Mesothelial cell of epicardium (in vitro differentiated cells): ENCODE data around the gene ANK2. TPM values are rescaled to one million over a fixed set of nuclear protein-coding genes. Genes with fewer than 3 reads are reported as not detected.

Experiments
- DNase-seq, 2 experiments: peaks; one replicate each; pipeline ENCODE4 v3.0.0; 2021; ENCODE audit warnings: low spot score in 2 of 2; ENCODE audit not compliant: unreplicated experiment in 2 of 2
- H3K27ac Mint-ChIP-seq: 2 replicates; pipeline ENCODE4 v1.8.0; 2021; ENCODE audit warnings: mixed read lengths
- H3K27me3 Mint-ChIP-seq: 2 replicates; pipeline ENCODE4 v1.8.0; 2021; ENCODE audit warnings: low read depth, mixed read lengths
- H3K36me3 Mint-ChIP-seq: 2 replicates; pipeline ENCODE4 v1.8.0; 2021; ENCODE audit warnings: mixed read lengths
- H3K4me1 Mint-ChIP-seq: 2 replicates; pipeline ENCODE4 v1.8.0; 2021; ENCODE audit warnings: mixed read lengths
- H3K4me3 Mint-ChIP-seq: 2 replicates; pipeline ENCODE4 v1.8.0; 2021; ENCODE audit warnings: mild to moderate bottlenecking, moderate library complexity, mixed read lengths
- H3K9me3 Mint-ChIP-seq: 2 replicates; pipeline ENCODE4 v1.8.0; 2021; ENCODE audit warnings: mixed read lengths
- total RNA-seq: library from RNA; stranded (reverse); gene quantifications from 3 replicates; pipeline ENCODE4 v1.2.1, GENCODE V29; 2021
- TF ChIP-seq, protein P1 (sequence below): fragments of 200-600 bp; sonication (generic); IDR thresholded peaks from one replicate; pipeline ENCODE4 v1.5.0; 2021; ENCODE audit warnings: antibody characterized with exemption; ENCODE audit not compliant: unreplicated experiment

ANK2 gene
- total RNA-seq, 1 donor from 2014 or later: 9.2 TPM

DNA sequence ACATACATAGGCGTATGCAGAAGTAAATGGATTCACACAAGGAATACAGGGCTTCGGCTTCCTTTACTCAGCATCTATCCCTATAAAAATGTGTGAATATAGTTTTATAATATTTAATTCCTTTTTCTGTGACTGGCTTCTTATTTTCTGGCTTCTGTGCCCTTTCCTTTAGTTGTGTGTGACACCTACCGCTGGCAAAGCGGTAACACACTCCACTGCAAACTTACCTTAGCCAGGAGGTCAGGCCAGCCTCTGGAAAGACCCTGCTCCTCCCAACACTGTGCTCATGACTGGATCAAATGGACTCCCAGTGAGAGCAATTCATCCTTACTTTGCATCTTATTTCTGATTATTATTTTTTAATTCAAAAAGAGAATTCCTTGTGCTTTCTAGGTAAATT, 244.2 kb downstream of the ANK2 start:
- no peaks in the 10 kb centered on the region for H3K9me3 Mint-ChIP-seq
- TF ChIP-seq, protein P1, sequence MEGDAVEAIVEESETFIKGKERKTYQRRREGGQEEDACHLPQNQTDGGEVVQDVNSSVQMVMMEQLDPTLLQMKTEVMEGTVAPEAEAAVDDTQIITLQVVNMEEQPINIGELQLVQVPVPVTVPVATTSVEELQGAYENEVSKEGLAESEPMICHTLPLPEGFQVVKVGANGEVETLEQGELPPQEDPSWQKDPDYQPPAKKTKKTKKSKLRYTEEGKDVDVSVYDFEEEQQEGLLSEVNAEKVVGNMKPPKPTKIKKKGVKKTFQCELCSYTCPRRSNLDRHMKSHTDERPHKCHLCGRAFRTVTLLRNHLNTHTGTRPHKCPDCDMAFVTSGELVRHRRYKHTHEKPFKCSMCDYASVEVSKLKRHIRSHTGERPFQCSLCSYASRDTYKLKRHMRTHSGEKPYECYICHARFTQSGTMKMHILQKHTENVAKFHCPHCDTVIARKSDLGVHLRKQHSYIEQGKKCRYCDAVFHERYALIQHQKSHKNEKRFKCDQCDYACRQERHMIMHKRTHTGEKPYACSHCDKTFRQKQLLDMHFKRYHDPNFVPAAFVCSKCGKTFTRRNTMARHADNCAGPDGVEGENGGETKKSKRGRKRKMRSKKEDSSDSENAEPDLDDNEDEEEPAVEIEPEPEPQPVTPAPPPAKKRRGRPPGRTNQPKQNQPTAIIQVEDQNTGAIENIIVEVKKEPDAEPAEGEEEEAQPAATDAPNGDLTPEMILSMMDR: no peak
- peaks cover 25% of the 10 kb centered on the region for H3K4me1 Mint-ChIP-seq
- no peak for DNase-seq
- H3K27me3 Mint-ChIP-seq: no peaks in the 10 kb centered on the region
- no peak overlapping the region for H3K27ac Mint-ChIP-seq
- no peaks in the 10 kb centered on the region for H3K36me3 Mint-ChIP-seq
- no peak overlapping the region for H3K4me3 Mint-ChIP-seq

DNA sequence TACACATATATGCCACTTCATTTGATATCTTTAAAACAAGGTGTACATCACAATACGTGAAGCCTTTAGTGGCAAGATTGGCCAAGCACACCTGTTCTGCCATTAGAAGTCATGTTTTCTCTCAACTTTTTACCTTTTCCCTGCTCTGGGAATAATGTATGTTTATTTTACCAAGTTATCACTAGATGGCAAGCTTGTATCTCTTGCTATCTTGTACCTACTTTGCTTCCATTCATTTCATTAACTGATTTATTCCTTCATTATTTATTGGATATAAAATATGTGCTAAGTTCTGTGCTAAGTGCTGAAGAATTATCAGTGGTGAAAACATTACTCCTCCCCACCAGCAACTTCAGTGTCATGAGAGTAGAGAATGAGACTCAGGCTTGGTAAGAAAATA, 245.5 kb downstream of the ANK2 start:
- no peak overlapping the region for H3K27ac Mint-ChIP-seq
- no peak for DNase-seq
- TF ChIP-seq, protein P1: no peak
- no peaks in the 10 kb centered on the region for H3K9me3 Mint-ChIP-seq
- no peaks in the 10 kb centered on the region for H3K36me3 Mint-ChIP-seq
- peaks cover 24% of the 10 kb centered on the region for H3K4me1 Mint-ChIP-seq
- no peak overlapping the region for H3K4me3 Mint-ChIP-seq
- H3K27me3 Mint-ChIP-seq: no peaks in the 10 kb centered on the region

GRCh38 chr4:113300471-113300928, 251.0 kb downstream of the ANK2 start:
- H3K4me3 Mint-ChIP-seq: no peak overlapping the region
- no peak for DNase-seq
- no peak overlapping the region for H3K27ac Mint-ChIP-seq
- no peaks in the 10 kb centered on the region for H3K36me3 Mint-ChIP-seq
- peaks cover 4% of the 10 kb centered on the region for H3K4me1 Mint-ChIP-seq
- no peaks in the 10 kb centered on the region for H3K9me3 Mint-ChIP-seq
- TF ChIP-seq, protein P1: no peak
- H3K27me3 Mint-ChIP-seq: no peaks in the 10 kb centered on the region

GRCh38 chr4:113302051-113302450, 252.6 kb downstream of the ANK2 start:
- TF ChIP-seq, protein P1: no peak
- Mint-ChIP-seq H3K9me3 (no peaks in the 10 kb centered on the region), H3K27ac (no peak overlapping the region), H3K36me3 (no peaks in the 10 kb centered on the region), H3K4me1 (peaks cover 1% of the 10 kb centered on the region), H3K4me3 (no peak overlapping the region), H3K27me3 (no peaks in the 10 kb centered on the region)
- DNase-seq: no peak

GRCh38 chr4:113303315-113303714, 253.9 kb downstream of the ANK2 start:
- H3K27me3 Mint-ChIP-seq: no peaks in the 10 kb centered on the region
- no peak overlapping the region for H3K4me3 Mint-ChIP-seq
- peaks cover 1% of the 10 kb centered on the region for H3K4me1 Mint-ChIP-seq
- no peaks in the 10 kb centered on the region for H3K9me3 Mint-ChIP-seq
- DNase-seq: no peak
- TF ChIP-seq, protein P1: no peak
- H3K36me3 Mint-ChIP-seq: no peaks in the 10 kb centered on the region
- H3K27ac Mint-ChIP-seq: no peak overlapping the region

- DNase-seq: no peak
- Mint-ChIP-seq H3K9me3 (no peaks in the 10 kb centered on the region), H3K4me3 (no peak overlapping the region), H3K4me1 (no peaks in the 10 kb centered on the region), H3K27me3 (no peaks in the 10 kb centered on the region), H3K27ac (no peak overlapping the region), H3K36me3 (no peaks in the 10 kb centered on the region)
- TF ChIP-seq, protein P1: no peak
Observed at GRCh38 chr4:113311047-113311446, 261.6 kb downstream of the ANK2 start.
